HT1080 (cell line): ENCODE data around the gene MOK. TPM values are rescaled to one million over a fixed set of nuclear protein-coding genes. Genes with fewer than 3 reads are reported as not detected.

Source experiments
- DNase-seq: peaks from one replicate; pipeline ENCODE4 v3.0.0-alpha.2; 2015; ENCODE audit warnings: low read depth
- total RNA-seq: library from RNA; depleted of rRNA; stranded (reverse); fragments of >200 nt; shearing (Covaris generic); gene quantifications from 2 replicates; pipeline ENCODE4 v1.2.3, GENCODE V29; 2014

MOK gene
- total RNA-seq, 1 experiment from 2014 or later: 34.5 TPM

DNA sequence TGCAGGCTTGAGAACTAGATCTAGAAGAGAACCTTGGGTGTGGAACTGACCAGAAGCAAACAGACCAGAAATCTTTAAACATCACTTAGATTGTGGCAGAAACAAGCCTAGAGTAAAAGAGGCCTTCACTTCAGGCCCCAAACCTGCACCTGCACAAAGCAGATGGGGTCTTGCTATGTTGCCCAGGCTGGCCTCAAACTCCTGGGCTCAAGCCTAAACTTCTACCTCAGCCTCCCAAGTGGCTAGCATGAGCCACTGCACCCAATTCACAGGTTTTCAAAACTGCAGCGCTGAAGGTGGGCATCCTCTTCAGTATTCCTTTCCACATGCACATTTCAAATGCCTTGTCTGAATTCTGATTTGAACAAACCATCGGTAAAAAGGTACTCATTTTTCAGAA is 19.9 kb downstream of the MOK start:
- DNase-seq: no peak

- DNase-seq: no peak
Observed at GRCh38 chr14:102283631-102284129, 21.3 kb downstream of the MOK start.

GRCh38 chr14:102282751-102283465 is 22.1 kb downstream of the MOK start:
- no peak for DNase-seq

- DNase-seq: peak; percentile 93
Observed at GRCh38 chr14:102280376-102280962, 24.5 kb downstream of the MOK start.

DNA sequence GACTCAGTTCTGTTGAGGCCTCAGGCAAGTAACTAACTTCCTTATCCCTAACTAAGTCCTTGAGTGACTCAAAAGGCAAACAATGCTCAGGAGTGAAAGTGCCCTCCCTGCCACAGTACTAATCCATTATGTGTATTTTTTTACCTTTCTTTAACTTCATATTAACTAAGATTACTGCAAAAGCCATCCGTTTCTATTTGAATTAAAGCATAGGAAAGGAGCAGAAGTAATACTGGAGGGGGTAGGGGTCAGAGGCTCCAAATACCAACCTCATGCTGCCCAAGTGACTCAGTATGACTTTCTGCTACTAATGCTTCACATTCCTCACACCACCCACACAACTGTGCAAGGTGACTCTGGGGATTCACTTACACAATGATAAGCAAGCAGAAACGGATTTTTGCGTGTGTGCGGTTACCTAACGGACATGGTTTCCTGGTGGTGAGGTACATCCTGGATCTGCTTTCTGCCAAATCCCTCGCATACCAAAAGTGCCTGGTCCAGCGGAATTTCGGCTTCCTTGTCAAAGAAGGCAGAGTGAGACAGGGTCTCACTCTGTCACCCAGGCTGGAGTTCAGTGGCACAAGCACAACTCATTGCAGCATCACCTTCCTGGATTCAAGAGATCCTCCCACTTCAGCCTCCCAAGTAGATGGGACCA is 25.1 kb downstream of the MOK start:
- DNase-seq: peak; percentile 99

DNA sequence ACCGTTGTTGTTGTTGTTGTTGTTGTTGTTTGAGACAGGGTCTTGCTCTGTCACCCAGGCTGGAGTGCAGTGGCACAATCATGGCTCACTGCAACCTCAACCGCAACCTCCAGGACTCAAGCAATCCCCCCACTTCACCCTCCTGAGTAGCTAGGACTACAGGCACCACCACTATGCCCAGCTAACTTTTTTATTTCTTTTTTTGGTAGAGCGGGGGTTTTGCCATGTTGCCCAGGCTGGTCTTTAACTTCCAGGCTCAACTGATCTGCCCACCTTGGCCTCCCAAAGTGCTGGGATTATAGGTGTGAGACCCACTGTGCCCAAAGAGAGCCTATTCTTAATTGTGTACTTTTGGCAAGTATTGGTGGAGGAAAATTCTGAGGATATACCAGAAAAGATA is 25.7 kb downstream of the MOK start:
- DNase-seq: no peak

GRCh38 chr14:102278631-102278935 is 26.4 kb downstream of the MOK start:
- DNase-seq: no peak

GRCh38 chr14:102277874-102278630 is 26.9 kb downstream of the MOK start:
- no peak for DNase-seq

DNA sequence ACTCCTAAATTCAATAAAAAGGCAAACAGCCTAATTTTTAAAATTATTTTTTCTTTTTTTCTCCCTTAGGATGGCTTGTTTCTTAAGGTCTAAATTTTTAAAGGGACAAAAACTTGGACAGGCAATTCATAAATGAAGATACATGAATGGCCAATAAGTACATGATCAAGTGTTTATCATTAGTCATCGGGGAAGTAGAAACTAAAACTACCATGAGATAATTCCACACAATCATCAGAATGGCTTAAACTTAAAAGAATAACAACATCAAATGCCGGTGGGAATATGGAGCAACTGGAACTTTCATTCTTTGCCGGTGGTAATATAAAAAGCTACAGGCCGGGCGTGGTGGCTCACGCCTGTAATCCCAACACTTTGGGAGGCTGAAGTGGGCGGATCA is 29.1 kb downstream of the MOK start:
- no peak for DNase-seq

DNA sequence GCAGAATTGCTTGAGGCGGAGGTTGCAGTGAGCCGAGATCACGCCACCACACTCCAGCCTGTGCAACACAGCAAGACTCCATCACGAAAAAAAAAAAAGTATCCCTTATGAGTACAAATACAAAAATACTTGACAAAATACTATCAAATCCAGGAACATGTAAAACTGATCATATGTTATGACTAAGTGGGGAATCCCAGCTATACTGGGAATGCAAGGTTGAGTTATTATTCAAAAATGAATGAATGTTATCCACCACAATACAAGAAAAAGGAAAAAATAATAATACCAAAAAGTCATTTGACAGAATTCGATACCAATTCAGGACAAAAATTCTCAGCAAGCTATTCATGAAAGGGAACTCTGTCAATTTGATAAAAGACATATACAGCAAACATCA is 32.6 kb downstream of the MOK start:
- no peak for DNase-seq

GRCh38 chr14:102264775-102265174 is 40.2 kb downstream of the MOK start:
- DNase-seq: no peak

GRCh38 chr14:102264355-102264754 is 40.6 kb downstream of the MOK start:
- no peak for DNase-seq

DNA sequence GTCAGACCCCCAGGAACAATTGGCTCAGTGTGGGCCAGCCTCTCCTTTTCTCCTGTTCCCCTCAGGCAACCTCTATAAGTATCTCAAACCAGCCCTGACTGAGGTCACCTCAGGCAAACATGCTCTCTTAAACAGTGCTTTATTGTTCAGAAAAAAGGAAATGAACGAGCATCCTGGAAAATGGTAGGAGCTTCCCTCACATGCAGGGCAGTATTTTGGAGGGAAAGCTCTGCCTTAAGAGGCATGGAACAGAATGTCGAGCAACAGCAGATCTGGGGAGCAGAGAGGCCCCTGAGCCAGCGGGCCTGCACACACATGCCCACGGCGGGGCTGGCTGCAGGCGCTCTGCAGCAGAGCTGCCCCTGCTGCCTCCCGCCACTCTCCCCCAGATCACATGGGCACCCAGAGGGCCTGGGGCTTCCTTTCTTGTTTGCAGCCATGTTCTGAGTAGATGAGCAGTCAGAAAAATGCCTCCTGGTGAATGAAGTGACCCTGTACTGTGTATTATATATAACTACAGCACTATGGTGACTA is 42.0 kb downstream of the MOK start:
- DNase-seq: peak; percentile 96

DNA sequence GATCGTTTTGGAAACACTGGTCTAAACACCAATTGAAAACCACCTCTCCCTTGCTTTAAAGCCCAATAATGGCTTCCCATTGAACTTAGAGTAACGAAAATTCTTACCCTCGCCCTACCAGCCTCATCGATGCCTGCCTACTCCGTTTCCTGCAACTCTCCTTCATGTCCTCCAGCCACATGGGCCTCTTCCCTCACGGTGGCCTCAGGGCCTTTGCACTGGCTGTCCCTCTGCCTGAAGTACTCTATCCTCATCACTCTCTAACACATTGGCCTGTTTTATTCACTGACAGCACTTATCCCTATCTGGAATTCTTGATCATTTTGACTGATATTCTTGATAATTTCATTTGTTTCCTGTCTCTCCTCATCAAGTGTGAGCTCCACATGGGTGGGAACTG is 46.8 kb downstream of the MOK start:
- DNase-seq: no peak

- no peak for DNase-seq
Observed at GRCh38 chr14:102256716-102257115, 48.2 kb downstream of the MOK start.

DNA sequence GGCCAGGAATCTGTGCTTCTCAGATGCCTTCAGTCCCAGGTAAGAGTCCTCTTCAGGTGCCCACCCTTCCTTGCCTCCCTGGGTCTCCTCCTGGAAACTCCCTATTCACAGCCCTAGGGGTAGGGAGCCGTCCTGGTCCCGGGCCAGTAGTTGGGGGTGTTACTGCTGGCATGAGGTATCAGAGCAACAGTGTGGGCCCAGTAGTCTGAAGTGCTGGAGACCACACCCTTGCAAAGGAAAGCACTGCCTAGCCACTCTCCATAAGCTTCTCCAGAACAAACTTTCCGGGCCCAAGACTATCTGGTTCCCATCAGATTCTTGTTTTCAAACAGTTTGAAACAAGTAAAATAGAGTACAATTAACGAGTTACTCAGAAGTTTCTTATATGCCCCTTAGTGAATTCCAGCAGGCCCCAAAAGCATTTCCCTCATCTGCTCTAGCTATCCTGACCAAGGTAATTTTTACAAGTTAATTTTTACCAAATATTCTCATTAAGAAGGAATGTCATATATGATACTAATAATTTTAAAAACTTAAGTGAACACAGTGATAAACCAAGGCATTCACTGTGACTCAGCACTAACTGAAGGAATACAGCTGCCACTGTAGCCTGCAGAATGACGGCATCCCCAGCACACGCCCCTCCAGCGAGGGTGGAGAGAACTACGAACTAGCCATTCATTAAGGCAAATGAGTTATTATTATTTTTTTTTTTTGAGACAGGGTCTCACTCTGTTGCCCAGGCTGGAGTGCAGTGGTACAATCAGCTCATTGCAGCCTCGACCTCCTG is 49.4 kb downstream of the MOK start:
- DNase-seq: no peak

DNA sequence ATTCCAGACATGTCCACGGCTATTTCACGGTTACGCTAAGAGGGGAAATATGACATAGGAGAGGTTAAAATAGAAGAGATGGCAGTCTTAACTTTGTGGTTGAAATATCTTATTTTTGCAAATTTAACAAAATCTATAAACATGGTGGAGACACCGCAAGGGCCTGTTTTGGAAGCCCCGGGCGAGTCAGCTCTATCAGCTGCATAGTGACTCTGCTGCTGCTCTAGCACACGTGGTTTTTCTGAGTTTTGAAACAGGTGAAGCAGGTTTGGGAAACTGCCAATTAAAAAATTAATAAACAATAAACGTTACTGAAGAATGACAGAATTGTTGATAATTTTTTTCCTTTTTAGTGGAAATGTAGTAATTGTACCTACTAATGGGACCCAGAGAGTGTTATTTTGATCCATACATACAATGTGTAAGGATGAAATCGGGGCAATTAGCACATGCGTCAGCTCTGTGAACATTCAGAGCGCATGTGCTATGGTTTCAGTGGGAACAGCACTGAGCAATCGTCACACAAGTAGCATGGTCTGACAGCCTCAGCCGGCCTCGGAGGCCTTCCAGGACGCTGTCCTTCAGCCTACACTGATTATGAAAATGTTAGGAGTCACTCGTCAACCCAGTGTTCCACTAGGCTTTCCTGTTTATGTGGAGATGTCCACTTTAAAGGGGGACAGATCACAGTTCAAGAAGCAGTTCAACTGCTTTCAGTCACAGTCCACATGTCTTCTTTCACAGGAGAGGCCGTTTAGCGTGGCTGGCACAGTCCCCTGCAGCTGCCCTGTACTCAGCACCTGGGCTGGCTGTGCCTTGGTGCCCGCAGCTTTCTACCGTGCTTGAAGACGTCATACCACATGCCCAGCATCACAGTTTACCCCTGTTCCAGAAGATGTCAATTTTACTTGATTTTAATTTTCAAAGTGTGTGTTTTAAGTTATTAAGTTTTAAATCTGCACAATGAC is 51.8 kb downstream of the MOK start:
- DNase-seq: no peak

GRCh38 chr14:102251161-102251560 is 53.8 kb downstream of the MOK start:
- no peak for DNase-seq

GRCh38 chr14:102250636-102251035 is 54.3 kb downstream of the MOK start:
- DNase-seq: no peak

GRCh38 chr14:102249981-102250380 is 55.0 kb downstream of the MOK start:
- no peak for DNase-seq
